ENCODE data around the gene SHCBP1. TPM values are rescaled to one million over a fixed set of nuclear protein-coding genes. Genes with fewer than 3 reads are reported as not detected.

The SHCBP1 gene
- total and polyA plus RNA-seq, 2 of the 13 experiments (the other 11 are each of a cell fraction or from before 2014, with no cell fraction given) = 15.7 to 33.0 TPM

DNA sequence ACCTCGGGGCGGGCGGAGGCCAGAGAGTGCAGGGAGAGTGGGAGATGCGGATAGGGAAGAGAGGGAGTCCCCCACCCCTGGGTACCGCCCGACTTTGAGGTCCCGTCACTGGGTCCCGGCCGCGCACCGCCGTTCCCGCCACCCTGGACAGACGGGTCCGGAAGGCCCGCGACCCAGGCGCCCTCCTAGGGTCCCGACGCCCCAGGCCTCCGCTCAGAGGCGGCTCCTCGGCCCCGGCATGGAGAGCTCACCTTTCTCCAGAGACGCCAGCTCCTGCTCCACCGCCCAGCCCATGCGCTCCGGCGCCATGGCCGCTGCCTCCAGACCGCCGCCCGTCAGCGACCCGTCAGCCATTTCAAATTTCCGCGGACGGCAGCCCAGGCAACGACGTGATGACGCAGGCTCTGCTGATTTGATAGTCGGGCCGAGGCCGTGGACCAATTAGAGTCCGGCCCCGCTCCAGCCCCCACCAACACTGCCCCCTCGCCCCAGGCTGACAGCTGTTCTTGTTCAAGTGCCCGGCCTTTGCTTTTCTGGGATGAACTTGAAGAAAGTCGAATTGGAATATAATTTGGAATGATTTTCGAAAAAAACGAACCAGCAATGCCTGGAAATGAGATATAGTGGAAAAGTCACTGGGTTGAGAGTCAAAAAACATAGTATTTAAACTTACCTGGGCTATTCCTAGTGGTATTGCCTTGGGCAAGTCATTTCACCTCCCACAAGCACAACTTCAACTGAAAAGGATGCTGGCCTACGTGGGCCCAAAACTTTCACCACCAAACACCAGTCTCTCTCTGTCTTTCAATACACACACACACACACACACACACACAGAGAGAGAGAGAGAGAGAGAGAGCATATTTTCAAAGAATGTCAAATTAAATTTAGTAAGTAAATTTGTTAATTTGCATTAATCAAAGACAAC is at the start of gene SHCBP1 (continued):
- no peak for TF ChIP-seq EEA1 (CRISPR knock-in tag; IDR thresholded peaks at IDR 0.05; ENCODE audit: borderline replicate concordance)
- TF ChIP-seq ZNF34 (CRISPR knock-in tag; IDR thresholded peaks at IDR 0.05; ENCODE audit: borderline replicate concordance) = 0 out of 2 replicates have a peak, but pooled peaks have one; percentile 55
- no peak for TF ChIP-seq JARID2 (CRISPR knock-in tag; IDR thresholded peaks at IDR 0.05; ENCODE audit: insufficient replicate concordance)
- TF ChIP-seq, protein P1, sequence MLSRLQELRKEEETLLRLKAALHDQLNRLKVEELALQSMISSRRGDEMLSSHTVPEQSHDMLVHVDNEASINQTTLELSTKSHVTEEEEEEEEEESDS (CRISPR knock-in tag; IDR thresholded peaks at IDR 0.05; ENCODE audit: borderline replicate concordance) = no peak
- 0 out of 2 replicates have a peak, but pooled peaks have one; percentile 59 for TF ChIP-seq ZSCAN29 (CRISPR knock-in tag; conservative IDR thresholded peaks at IDR 0.05)
- peak; percentile 43; the same call in 1 of the 2 replicates for TF ChIP-seq HNRNPL (IDR thresholded peaks at IDR 0.05; ENCODE audit: low read depth, low read length)
- no peak; the same call in none of the 2 replicates for TF ChIP-seq ZNF225 (CRISPR knock-in tag; IDR thresholded peaks at IDR 0.05)
- TF ChIP-seq ZSCAN22 (CRISPR knock-in tag; IDR thresholded peaks at IDR 0.05) = no peak
- no peak for TF ChIP-seq ZNF652 (CRISPR knock-in tag; IDR thresholded peaks at IDR 0.05; ENCODE audit: borderline replicate concordance, low read depth)
- peak; percentile 38; the same call in 1 of the 2 replicates for TF ChIP-seq ZNF670 (CRISPR knock-in tag; IDR thresholded peaks at IDR 0.05; ENCODE audit: borderline replicate concordance)
- no peak for TF ChIP-seq SOX13 (IDR thresholded peaks at IDR 0.05)
- TF ChIP-seq SOX13 (CRISPR knock-in tag; conservative IDR thresholded peaks at IDR 0.05 in 1 of 2, IDR thresholded peaks at IDR 0.05 in 1 of 2) = peak in 1 of 2 experiments; percentile 17; a peak in 1 of 4 replicates
- TF ChIP-seq NFE2 (CRISPR knock-in tag; IDR thresholded peaks at IDR 0.05) = 0 out of 2 replicates have a peak, but pooled peaks have one; percentile 7
- peak; percentile 86 for TF ChIP-seq SRY (CRISPR knock-in tag; IDR thresholded peaks at IDR 0.05)
- TF ChIP-seq SIX1 (CRISPR knock-in tag; IDR thresholded peaks at IDR 0.05; ENCODE audit: borderline replicate concordance) = no peak
- TF ChIP-seq NBN (conservative IDR thresholded peaks at IDR 0.05) = no peak
- no peak for TF ChIP-seq ZNF232 (CRISPR knock-in tag; IDR thresholded peaks at IDR 0.05; ENCODE audit: borderline replicate concordance)
- peak; percentile 72 for TF ChIP-seq POLR2AphosphoS5 (IDR thresholded peaks at IDR 0.05; ENCODE audit: low read depth, low read length)
- TF ChIP-seq ZNF556 (CRISPR knock-in tag; IDR thresholded peaks at IDR 0.05; ENCODE audit: borderline replicate concordance) = peak; percentile 61; the same call in 1 of the 2 replicates
- TF ChIP-seq, protein P2, sequence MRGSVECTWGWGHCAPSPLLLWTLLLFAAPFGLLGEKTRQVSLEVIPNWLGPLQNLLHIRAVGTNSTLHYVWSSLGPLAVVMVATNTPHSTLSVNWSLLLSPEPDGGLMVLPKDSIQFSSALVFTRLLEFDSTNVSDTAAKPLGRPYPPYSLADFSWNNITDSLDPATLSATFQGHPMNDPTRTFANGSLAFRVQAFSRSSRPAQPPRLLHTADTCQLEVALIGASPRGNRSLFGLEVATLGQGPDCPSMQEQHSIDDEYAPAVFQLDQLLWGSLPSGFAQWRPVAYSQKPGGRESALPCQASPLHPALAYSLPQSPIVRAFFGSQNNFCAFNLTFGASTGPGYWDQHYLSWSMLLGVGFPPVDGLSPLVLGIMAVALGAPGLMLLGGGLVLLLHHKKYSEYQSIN (CRISPR knock-in tag; IDR thresholded peaks at IDR 0.05; ENCODE audit: borderline replicate concordance) = no peak
- TF ChIP-seq, protein P3, sequence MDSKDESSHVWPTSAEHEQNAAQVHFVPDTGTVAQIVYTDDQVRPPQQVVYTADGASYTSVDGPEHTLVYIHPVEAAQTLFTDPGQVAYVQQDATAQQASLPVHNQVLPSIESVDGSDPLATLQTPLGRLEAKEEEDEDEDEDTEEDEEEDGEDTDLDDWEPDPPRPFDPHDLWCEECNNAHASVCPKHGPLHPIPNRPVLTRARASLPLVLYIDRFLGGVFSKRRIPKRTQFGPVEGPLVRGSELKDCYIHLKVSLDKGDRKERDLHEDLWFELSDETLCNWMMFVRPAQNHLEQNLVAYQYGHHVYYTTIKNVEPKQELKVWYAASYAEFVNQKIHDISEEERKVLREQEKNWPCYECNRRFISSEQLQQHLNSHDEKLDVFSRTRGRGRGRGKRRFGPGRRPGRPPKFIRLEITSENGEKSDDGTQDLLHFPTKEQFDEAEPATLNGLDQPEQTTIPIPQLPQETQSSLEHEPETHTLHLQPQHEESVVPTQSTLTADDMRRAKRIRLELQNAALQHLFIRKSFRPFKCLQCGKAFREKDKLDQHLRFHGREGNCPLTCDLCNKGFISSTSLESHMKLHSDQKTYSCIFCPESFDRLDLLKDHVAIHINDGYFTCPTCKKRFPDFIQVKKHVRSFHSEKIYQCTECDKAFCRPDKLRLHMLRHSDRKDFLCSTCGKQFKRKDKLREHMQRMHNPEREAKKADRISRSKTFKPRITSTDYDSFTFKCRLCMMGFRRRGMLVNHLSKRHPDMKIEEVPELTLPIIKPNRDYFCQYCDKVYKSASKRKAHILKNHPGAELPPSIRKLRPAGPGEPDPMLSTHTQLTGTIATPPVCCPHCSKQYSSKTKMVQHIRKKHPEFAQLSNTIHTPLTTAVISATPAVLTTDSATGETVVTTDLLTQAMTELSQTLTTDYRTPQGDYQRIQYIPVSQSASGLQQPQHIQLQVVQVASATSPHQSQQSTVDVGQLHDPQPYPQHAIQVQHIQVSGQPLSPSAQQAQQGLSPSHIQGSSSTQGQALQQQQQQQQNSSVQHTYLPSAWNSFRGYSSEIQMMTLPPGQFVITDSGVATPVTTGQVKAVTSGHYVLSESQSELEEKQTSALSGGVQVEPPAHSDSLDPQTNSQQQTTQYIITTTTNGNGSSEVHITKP (CRISPR knock-in tag; IDR thresholded peaks at IDR 0.05; ENCODE audit: low read depth) = no peak
- peak; percentile 80; the same call in 1 of the 2 replicates for TF ChIP-seq ZFYVE20 (CRISPR knock-in tag; IDR thresholded peaks at IDR 0.05; ENCODE audit: borderline replicate concordance, low read depth)
- peak; percentile 71; the same call in 1 of the 2 replicates for TF ChIP-seq MEIS1 (CRISPR knock-in tag; IDR thresholded peaks at IDR 0.05; ENCODE audit: borderline replicate concordance)
- TF ChIP-seq ZNF891 (CRISPR knock-in tag; IDR thresholded peaks at IDR 0.05) = peak; percentile 95

Data from HepG2 (cell line).